NT2/D1 (cell line): ENCODE measurements around the gene TGFBR2.
A peak's percentile ranks its signal among the peaks of the same experiment; 100 is the strongest.

Experiments
- DNase-seq: peaks from one replicate; pipeline ENCODE4 v3.0.0-alpha.2; 2011; ENCODE audit warnings: low read depth, low spot score
- H3K27me3 ChIP-seq: 2 replicates; pipeline ENCODE4 v1.6.0; 2011; ENCODE audit warnings: mild to moderate bottlenecking; ENCODE audit not compliant: insufficient read length, insufficient read depth
- H3K36me3 ChIP-seq: 2 replicates; pipeline ENCODE4 v1.6.1; 2011; ENCODE audit warnings: mild to moderate bottlenecking, low read length, mixed read lengths; ENCODE audit not compliant: insufficient read depth, insufficient read length
- H3K4me1 ChIP-seq: 2 replicates; pipeline ENCODE4 v1.5.1; 2011; ENCODE audit not compliant: insufficient read depth, insufficient read length
- H3K4me3 ChIP-seq: 2 replicates; pipeline ENCODE4 v1.5.1; 2011; ENCODE audit warnings: low read depth; ENCODE audit not compliant: insufficient read length
- H3K9ac ChIP-seq: 2 replicates; pipeline ENCODE4 v1.6.0; 2011; ENCODE audit warnings: low read depth; ENCODE audit not compliant: insufficient read length
- H3K9me3 ChIP-seq: 2 replicates; pipeline ENCODE4 v1.5.1; 2011; ENCODE audit warnings: mild to moderate bottlenecking, low read length; ENCODE audit not compliant: insufficient read depth
- SUZ12 ChIP-seq: IDR thresholded peaks from 2 replicates; pipeline ENCODE4 v1.6.1; 2011; ENCODE audit not compliant: insufficient read length, insufficient read depth; ENCODE audit errors: extremely low read depth
- YY1 ChIP-seq: IDR thresholded peaks from 2 replicates; pipeline ENCODE4 v1.6.1; 2011; ENCODE audit not compliant: insufficient read length, insufficient read depth
- ZNF274 ChIP-seq: IDR thresholded peaks from 2 replicates; pipeline ENCODE4 v1.6.1; 2011; ENCODE audit warnings: mild to moderate bottlenecking, low read depth, low read length

TGFBR2 gene

DNA sequence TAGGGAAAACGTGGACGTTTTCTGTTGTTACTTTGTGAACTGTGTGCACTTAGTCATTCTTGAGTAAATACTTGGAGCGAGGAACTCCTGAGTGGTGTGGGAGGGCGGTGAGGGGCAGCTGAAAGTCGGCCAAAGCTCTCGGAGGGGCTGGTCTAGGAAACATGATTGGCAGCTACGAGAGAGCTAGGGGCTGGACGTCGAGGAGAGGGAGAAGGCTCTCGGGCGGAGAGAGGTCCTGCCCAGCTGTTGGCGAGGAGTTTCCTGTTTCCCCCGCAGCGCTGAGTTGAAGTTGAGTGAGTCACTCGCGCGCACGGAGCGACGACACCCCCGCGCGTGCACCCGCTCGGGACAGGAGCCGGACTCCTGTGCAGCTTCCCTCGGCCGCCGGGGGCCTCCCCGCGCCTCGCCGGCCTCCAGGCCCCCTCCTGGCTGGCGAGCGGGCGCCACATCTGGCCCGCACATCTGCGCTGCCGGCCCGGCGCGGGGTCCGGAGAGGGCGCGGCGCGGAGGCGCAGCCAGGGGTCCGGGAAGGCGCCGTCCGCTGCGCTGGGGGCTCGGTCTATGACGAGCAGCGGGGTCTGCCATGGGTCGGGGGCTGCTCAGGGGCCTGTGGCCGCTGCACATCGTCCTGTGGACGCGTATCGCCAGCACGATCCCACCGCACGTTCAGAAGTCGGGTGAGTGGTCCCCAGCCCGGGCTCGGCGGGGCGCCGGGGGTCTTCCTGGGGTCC lies at the start of gene TGFBR2:
Gene TGFBR2 (plus strand): TSS at position 301 of the 731 bp plus-strand sequence. CDS start 283 bp downstream, at position 584.
- H3K27me3 ChIP-seq = peaks cover 16% of the 10 kb centered on the region
- DNase-seq = peak; percentile 57

DNA sequence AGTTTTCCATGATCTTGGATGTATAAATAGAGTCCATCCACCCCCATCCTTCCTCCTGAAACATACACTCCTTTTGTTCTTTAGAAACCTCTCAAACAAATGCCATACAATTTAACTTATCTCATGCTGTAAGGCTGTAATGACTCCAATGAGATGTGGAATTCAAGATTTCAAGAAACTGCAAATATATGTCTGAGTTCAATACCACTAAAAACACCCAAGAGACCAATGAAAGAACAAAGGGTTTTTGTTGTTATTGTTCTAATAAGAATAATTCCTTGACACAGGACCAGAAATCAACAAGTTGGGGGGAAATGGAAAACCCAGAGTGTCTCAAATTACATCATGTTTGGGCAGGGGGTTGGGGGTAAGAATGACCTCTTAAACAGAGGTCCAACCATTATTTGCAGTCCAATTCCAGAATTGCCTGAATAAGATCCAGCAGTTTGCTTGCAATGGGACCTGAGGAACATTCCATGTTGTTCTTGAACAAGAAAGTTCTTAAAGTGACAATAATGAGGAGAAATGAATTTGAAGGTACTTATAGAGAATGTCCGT lies 48.6 kb upstream of the TGFBR2 start:
- no peak overlapping the region for H3K4me3 ChIP-seq
- no peaks in the 10 kb centered on the region for H3K9me3 ChIP-seq
- TF ChIP-seq YY1 = no peak
- TF ChIP-seq SUZ12 = no peak
- TF ChIP-seq ZNF274 = no peak
- no peaks in the 10 kb centered on the region for H3K27me3 ChIP-seq
- H3K4me1 ChIP-seq = no peaks in the 10 kb centered on the region
- DNase-seq = no peak
- no peaks in the 10 kb centered on the region for H3K36me3 ChIP-seq
- H3K9ac ChIP-seq = no peak overlapping the region

More for the DNA sequence above, at the start of gene TGFBR2:
- H3K4me1 ChIP-seq = no peaks in the 10 kb centered on the region
- H3K36me3 ChIP-seq = no peaks in the 10 kb centered on the region
- H3K4me3 ChIP-seq = peak within 1 kb of the TSS; percentile 87
- no peaks in the 10 kb centered on the region for H3K9me3 ChIP-seq
- TF ChIP-seq YY1 = no peak
- no peak for TF ChIP-seq SUZ12
- no peak for TF ChIP-seq ZNF274
- H3K9ac ChIP-seq = peak within 1 kb of the TSS; percentile 90

DNA sequence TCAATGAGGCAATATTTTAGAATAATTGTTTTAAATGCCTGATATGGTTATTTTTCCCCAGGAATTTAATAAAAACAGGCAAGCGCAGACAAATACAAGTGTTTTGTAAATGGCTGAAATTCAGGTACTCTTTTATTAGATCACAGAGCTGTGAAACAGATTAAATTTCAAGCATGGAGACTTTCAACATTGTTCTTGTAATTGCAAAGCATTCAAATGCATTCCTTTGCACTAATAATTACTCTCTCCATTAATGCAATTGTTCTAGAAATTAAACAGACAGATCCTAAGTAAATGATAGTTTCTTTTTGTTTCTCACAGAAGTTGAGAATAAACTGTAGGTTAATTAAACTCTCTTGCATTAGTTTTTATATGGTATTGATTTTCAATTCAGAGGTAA lies 42.4 kb upstream of the TGFBR2 start:
- H3K36me3 ChIP-seq = no peaks in the 10 kb centered on the region
- H3K9me3 ChIP-seq = no peaks in the 10 kb centered on the region
- H3K4me1 ChIP-seq = no peaks in the 10 kb centered on the region
- TF ChIP-seq YY1 (no peak), ZNF274 (no peak), SUZ12 (no peak)
- H3K4me3 ChIP-seq = no peak overlapping the region
- no peak for DNase-seq
- H3K27me3 ChIP-seq = no peaks in the 10 kb centered on the region
- H3K9ac ChIP-seq = no peak overlapping the region

DNA sequence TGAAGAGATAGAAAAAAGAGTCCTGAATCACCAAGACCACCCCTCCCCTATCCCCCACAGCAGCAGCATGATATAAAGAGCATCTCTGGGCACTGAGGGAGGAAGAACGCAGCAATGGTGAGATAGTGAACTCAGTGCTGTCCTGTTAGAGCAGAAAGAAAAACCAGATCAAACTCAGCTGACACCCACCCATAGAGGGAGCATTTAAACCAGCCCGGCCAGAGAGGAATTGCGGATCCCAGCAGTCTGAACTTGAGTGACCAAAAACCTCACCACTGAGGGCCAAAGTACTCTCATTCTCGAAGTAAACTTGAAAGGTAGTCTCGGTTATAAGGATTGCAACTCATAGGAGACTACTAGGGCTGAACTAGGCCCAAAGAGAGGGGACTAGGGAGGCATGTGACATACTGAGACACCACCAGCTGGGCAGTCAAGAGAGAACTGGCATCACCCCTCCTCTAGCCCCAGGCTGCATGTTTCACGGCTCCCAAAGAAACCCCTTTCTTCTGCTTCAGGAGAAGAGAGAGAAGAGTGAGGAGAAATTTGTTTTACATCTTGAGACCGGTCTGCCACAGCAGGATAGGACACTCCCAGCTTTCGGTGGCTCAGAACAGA lies 39.2 kb upstream of the TGFBR2 start:
- H3K36me3 ChIP-seq = no peaks in the 10 kb centered on the region
- no peaks in the 10 kb centered on the region for H3K4me1 ChIP-seq
- no peaks in the 10 kb centered on the region for H3K9me3 ChIP-seq
- H3K4me3 ChIP-seq = no peak overlapping the region
- H3K9ac ChIP-seq = no peak overlapping the region
- TF ChIP-seq ZNF274 (no peak), SUZ12 (no peak), YY1 (no peak)
- no peak for DNase-seq
- no peaks in the 10 kb centered on the region for H3K27me3 ChIP-seq

DNA sequence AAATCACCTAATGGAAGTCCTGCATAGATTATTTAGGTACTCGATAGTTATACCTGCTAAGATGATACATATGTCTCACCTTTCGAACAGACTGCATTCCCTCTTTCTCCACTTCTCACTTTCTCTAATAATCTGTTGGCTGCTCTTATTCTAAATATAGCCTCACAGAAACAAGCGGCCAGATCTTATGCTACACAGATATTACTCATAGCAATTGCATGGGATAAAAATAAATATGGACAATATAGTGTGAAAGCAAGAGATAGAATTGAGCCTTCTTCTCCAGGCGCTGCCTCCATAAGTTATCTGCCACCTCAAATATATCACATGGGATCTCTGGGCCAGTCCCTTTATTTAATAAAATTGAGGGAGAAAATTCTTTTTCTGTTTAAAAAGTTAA lies 29.5 kb upstream of the TGFBR2 start:
- no peaks in the 10 kb centered on the region for H3K9me3 ChIP-seq
- H3K36me3 ChIP-seq = no peaks in the 10 kb centered on the region
- H3K9ac ChIP-seq = no peak overlapping the region
- no peak for DNase-seq
- no peaks in the 10 kb centered on the region for H3K4me1 ChIP-seq
- H3K27me3 ChIP-seq = no peaks in the 10 kb centered on the region
- TF ChIP-seq SUZ12 = no peak
- no peak for TF ChIP-seq ZNF274
- TF ChIP-seq YY1 = no peak
- no peak overlapping the region for H3K4me3 ChIP-seq

DNA sequence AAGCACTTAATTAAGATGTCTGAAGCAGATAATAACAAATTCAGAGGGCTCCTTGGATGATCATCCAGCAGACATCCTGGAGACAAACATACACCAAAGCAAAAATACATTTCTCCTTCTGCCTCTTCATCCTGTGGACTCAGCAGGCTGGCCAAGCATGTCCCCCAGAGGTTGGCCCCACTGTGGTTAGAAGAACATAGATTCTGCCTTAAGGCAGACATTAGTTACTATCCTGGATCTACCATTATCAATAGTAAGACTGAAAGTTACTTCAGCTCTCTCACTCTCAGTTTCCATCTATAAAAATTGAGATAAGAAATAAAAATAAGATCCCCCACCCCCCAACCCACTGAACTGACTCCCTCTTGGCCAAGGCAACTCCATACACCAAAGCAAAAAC lies 28.6 kb upstream of the TGFBR2 start:
- no peaks in the 10 kb centered on the region for H3K9me3 ChIP-seq
- H3K27me3 ChIP-seq = no peaks in the 10 kb centered on the region
- no peak overlapping the region for H3K9ac ChIP-seq
- H3K36me3 ChIP-seq = no peaks in the 10 kb centered on the region
- no peaks in the 10 kb centered on the region for H3K4me1 ChIP-seq
- DNase-seq = no peak
- no peak overlapping the region for H3K4me3 ChIP-seq
- TF ChIP-seq YY1 (no peak), SUZ12 (no peak), ZNF274 (no peak)

DNA sequence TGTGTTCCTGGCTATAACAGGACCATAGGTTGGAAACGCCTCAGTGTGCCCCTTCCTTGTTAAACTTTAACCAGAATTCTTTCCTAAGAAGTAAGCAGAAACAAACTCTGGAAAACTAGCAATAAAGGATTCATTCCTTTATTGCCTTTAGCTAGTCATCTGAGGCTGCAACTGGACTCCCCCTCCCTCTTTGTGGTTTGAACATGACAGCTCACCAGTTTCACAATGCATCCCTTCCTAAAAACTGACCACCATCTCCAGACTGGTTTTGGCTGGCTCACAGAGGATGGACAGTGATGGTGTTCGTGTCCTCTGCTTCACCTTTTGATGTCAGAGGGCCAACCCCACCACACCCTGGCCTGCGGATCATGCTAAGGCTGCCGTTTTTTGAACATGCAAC lies 27.9 kb upstream of the TGFBR2 start:
- no peak overlapping the region for H3K9ac ChIP-seq
- no peaks in the 10 kb centered on the region for H3K27me3 ChIP-seq
- DNase-seq = no peak
- TF ChIP-seq ZNF274 (no peak), SUZ12 (no peak), YY1 (no peak)
- H3K4me3 ChIP-seq = no peak overlapping the region
- no peaks in the 10 kb centered on the region for H3K9me3 ChIP-seq
- H3K36me3 ChIP-seq = no peaks in the 10 kb centered on the region
- no peaks in the 10 kb centered on the region for H3K4me1 ChIP-seq
